Gastroesophageal sphincter (tissue), 4 donors: ENCODE data around the gene KIAA0930. TPM values are rescaled to one million over a fixed set of nuclear protein-coding genes. Genes with fewer than 3 reads are reported as not detected.

ENCODE experiments used
- ATAC-seq: fragments of 150-250 bp; one replicate; pipeline ENCODE4 v1.9.1; 2016; ENCODE audit warnings: mild to moderate bottlenecking, moderate library complexity
- H3K27ac ChIP-seq, 4 donors: fragments of 200-600 bp; sonication (generic) in 3 of 4; 1 replicate in 3 of 4; 2 replicates in 1 of 4; pipeline ENCODE4 v1.5.1; 2016 to 2019
- H3K27me3 ChIP-seq: fragments of 200-600 bp; sonication (generic); one replicate; pipeline ENCODE4 v1.5.1; 2019
- H3K36me3 ChIP-seq, 2 donors: fragments of 200-600 bp; sonication (generic); one replicate each; pipeline ENCODE4 v1.5.1; 2019; ENCODE audit warnings: control low read depth in 1 of 2
- H3K4me1 ChIP-seq, 3 donors: fragments of 200-600 bp; sonication (generic); 1 replicate in 2 of 3; 2 replicates in 1 of 3; pipeline ENCODE4 v1.5.1; 2016 to 2019; ENCODE audit warnings: control low read depth in 2 of 3
- H3K4me3 ChIP-seq, 2 donors: fragments of 200-600 bp; sonication (generic); one replicate each; pipeline ENCODE4 v1.5.1; 2019; ENCODE audit warnings: mild to moderate bottlenecking in 1 of 2, moderate library complexity in 1 of 2
- H3K9me3 ChIP-seq, 3 donors: fragments of 200-600 bp; sonication (generic); one replicate each; pipeline ENCODE4 v1.5.1; 2017 to 2019; ENCODE audit warnings: control low read depth in 2 of 3
- CTCF ChIP-seq, 4 experiments: fragments of 200-600 bp in 2 of 4; fragments of 450-650 bp in 2 of 4; sonication (generic) in 1 of 4; IDR thresholded peaks; one replicate each; pipeline ENCODE4 v1.5.1; 2017 to 2019; ENCODE audit warnings: antibody characterized with exemption in 4 of 4, mild to moderate bottlenecking in 2 of 4, moderate library complexity in 2 of 4
- EP300 ChIP-seq: sonication (generic); formaldehyde crosslinking; IDR thresholded peaks from one replicate; pipeline ENCODE4 v1.6.1; 2017; ENCODE audit warnings: antibody characterized with exemption, mild to moderate bottlenecking
- POLR2A ChIP-seq, 2 donors: fragments of 450-650 bp; IDR thresholded peaks; one replicate each; pipeline ENCODE4 v1.6.1; 2017; ENCODE audit warnings: antibody characterized with exemption in 2 of 2, mild to moderate bottlenecking in 2 of 2, moderate library complexity in 1 of 2
- POLR2AphosphoS5 ChIP-seq: sonication (generic); formaldehyde crosslinking; IDR thresholded peaks from one replicate; pipeline ENCODE4 v1.6.1; 2017; ENCODE audit warnings: antibody characterized with exemption
- WGBS, 2 donors: methylation state at CpG; one replicate each; pipeline ENCODE4 v1.1.5; 2018; ENCODE audit warnings: low coverage in 1 of 2; 5-methylcytosine and 5-hydroxymethylcytosine counted together
- total RNA-seq, 4 donors: library from RNA; depleted of rRNA; stranded (reverse); fragments of >200 nt; gene quantifications; one replicate each; pipeline ENCODE4 v1.1.0, GENCODE V29; 2016

KIAA0930 gene
- total RNA-seq, 4 donors from 2014 or later, result 26.1 to 54.2 (median 37.3) TPM

- TF ChIP-seq POLR2A (IDR thresholded peaks at IDR 0.05), result no peak
- no peak for TF ChIP-seq CTCF (IDR thresholded peaks at IDR 0.05)
- TF ChIP-seq POLR2AphosphoS5, result no peak
- TF ChIP-seq EP300, result no peak
- Histone ChIP-seq H3K4me1 (peaks cover 0 to 41% (median 7%) of the 10 kb centered on the region in 3 donors), H3K27ac (no peak overlapping the region), H3K36me3 (no peaks in the 10 kb centered on the region), H3K9me3 (no peaks in the 10 kb centered on the region), H3K4me3 (no peak overlapping the region), H3K27me3 (no peaks in the 10 kb centered on the region)
- WGBS, 2 donors, result 73 to 82% methylated on average over 3 of the region's 5 CpGs
- ATAC-seq, result no peak
Observed at GRCh38 chr22:45223304-45224117, 17.2 kb downstream of the KIAA0930 start.

GRCh38 chr22:45221201-45221600, 19.5 kb downstream of the KIAA0930 start:
- Histone ChIP-seq H3K27me3 (no peaks in the 10 kb centered on the region), H3K4me3 (no peak overlapping the region), H3K27ac (no peak overlapping the region), H3K9me3 (no peaks in the 10 kb centered on the region), H3K4me1 (peaks cover 0 to 27% (median 4%) of the 10 kb centered on the region in 3 donors), H3K36me3 (no peaks in the 10 kb centered on the region)
- no peak for ATAC-seq
- no peak for TF ChIP-seq POLR2A (IDR thresholded peaks at IDR 0.05)
- TF ChIP-seq CTCF (IDR thresholded peaks at IDR 0.05), result no peak
- no peak for TF ChIP-seq POLR2AphosphoS5
- TF ChIP-seq EP300, result no peak
- 56 to 83% methylated on average over 5 of the region's 5 CpGs for WGBS, 2 donors

- Histone ChIP-seq H3K4me3 (no peak overlapping the region), H3K36me3 (no peaks in the 10 kb centered on the region), H3K27ac (no peak overlapping the region), H3K4me1 (peaks cover 0 to 12% (median 7%) of the 10 kb centered on the region in 3 donors), H3K9me3 (no peaks in the 10 kb centered on the region), H3K27me3 (no peaks in the 10 kb centered on the region)
- ATAC-seq, result no peak
- 76 to 85% methylated on average over 9 of the region's 9 CpGs for WGBS, 2 donors
- TF ChIP-seq CTCF (IDR thresholded peaks at IDR 0.05), result no peak
- TF ChIP-seq POLR2AphosphoS5, result no peak
- TF ChIP-seq EP300, result no peak
Observed at GRCh38 chr22:45218976-45219375, 21.7 kb downstream of the KIAA0930 start.

- no peak for ATAC-seq
- Histone ChIP-seq H3K4me3 (no peak overlapping the region), H3K4me1 (peaks cover 0 to 24% (median 11%) of the 10 kb centered on the region in 3 donors), H3K9me3 (no peaks in the 10 kb centered on the region), H3K36me3 (no peaks in the 10 kb centered on the region), H3K27ac (no peak overlapping the region), H3K27me3 (no peaks in the 10 kb centered on the region)
- WGBS, 2 donors, result 94 to 98% methylated on average over 6 to 8 of the region's 14 CpGs
- TF ChIP-seq EP300 (no peak), POLR2A (IDR thresholded peaks at IDR 0.05) (no peak), POLR2AphosphoS5 (no peak), CTCF (IDR thresholded peaks at IDR 0.05) (no peak)
Observed at GRCh38 chr22:45217806-45218205, 22.9 kb downstream of the KIAA0930 start.

GRCh38 chr22:45217345-45217744, 23.3 kb downstream of the KIAA0930 start:
- no peak overlapping the region for H3K4me3 ChIP-seq
- H3K36me3 ChIP-seq, result no peaks in the 10 kb centered on the region
- H3K27ac ChIP-seq, result no peak overlapping the region
- H3K4me1 ChIP-seq, result peaks cover 0 to 28% (median 11%) of the 10 kb centered on the region in 3 donors
- no peaks in the 10 kb centered on the region for H3K27me3 ChIP-seq
- TF ChIP-seq POLR2A (IDR thresholded peaks at IDR 0.05) (no peak), POLR2AphosphoS5 (no peak), CTCF (IDR thresholded peaks at IDR 0.05) (no peak), EP300 (no peak)
- no peaks in the 10 kb centered on the region for H3K9me3 ChIP-seq
- WGBS, 2 donors, result 91 to 96% methylated on average over 4 to 6 of the region's 6 CpGs
- no peak for ATAC-seq
